SK-N-SH (cell line): ENCODE data around the gene KLHL20. TPM values are rescaled to one million over a fixed set of nuclear protein-coding genes. Genes with fewer than 3 reads are reported as not detected.

Experiments used
- CTCF ChIA-PET: fragments of 300-600, 350-600 bp; formaldehyde crosslinking; extraction: SDS; loops from one replicate; lab custom pipeline; 2021; lab: Yijun Ruan, JAX
- POLR2A ChIA-PET: fragments of 350-600 bp; sonication (Branson Sonifier 250); formaldehyde crosslinking; extraction: SDS; loops from one replicate; lab custom pipeline; 2020; ENCODE audit warnings: antibody characterized with exemption, inconsistent platforms; lab: Yijun Ruan, JAX
- DNase-seq: peaks from one replicate; pipeline ENCODE4 v3.0.0; 2012
- H2AFZ ChIP-seq: fragments of 200-600 bp; sonication (generic); 2 replicates; pipeline ENCODE4 v1.8.1; 2016; ENCODE audit warnings: antibody characterized with exemption, mild to moderate bottlenecking, low read depth
- H3F3A ChIP-seq: fragments of 200-600 bp; sonication (generic); replicated peaks from 2 replicates; pipeline ENCODE3; 2016; ENCODE audit warnings: antibody characterized with exemption, mild to moderate bottlenecking; ENCODE audit not compliant: insufficient read depth
- H3K27ac ChIP-seq, 2 experiments: fragments of 200-500 bp in 1 of 2; fragments of 200-600 bp in 1 of 2; sonication (Bioruptor generic) in 1 of 2; sonication (generic), shearing (Covaris generic) in 1 of 2; 2 replicates each; pipeline versions ENCODE4 v1.5.1 to v1.6.1; 2014 to 2016; ENCODE audit warnings: low read depth in 2 of 2, inconsistent platforms in 1 of 2, low read length in 1 of 2, mild to moderate bottlenecking in 1 of 2, mixed read lengths in 1 of 2
- H3K27me3 ChIP-seq: fragments of 200-600 bp; sonication (generic), shearing (Covaris generic); 2 replicates; pipeline ENCODE4 v1.6.1; 2016; ENCODE audit warnings: mixed run types; ENCODE audit not compliant: insufficient read depth
- H3K36me3 ChIP-seq, 2 experiments: fragments of 200-500 bp in 1 of 2; fragments of 200-600 bp in 1 of 2; sonication (Bioruptor generic) in 1 of 2; sonication (generic) in 1 of 2; replicated peaks in 1 of 2; 2 replicates each; pipeline versions ENCODE3 to v1.5.1; 2014 to 2016; ENCODE audit warnings: low read length in 1 of 2, mild to moderate bottlenecking in 1 of 2; ENCODE audit not compliant: insufficient read depth in 2 of 2, control insufficient read depth in 1 of 2
- H3K4me1 ChIP-seq, 2 experiments: fragments of 200-500 bp in 1 of 2; fragments of 200-600 bp in 1 of 2; sonication (Bioruptor generic) in 1 of 2; sonication (generic), shearing (Covaris generic) in 1 of 2; 2 replicates each; pipeline versions ENCODE4 v1.5.1 to v1.6.1; 2014 to 2016; ENCODE audit warnings: low read depth in 1 of 2, low read length in 1 of 2, mixed run types in 1 of 2; ENCODE audit not compliant: insufficient read depth in 2 of 2, control insufficient read depth in 1 of 2
- H3K4me2 ChIP-seq: fragments of 200-600 bp; sonication (generic), shearing (Covaris generic); 2 replicates; pipeline ENCODE4 v1.6.1; 2017; ENCODE audit warnings: mixed run types
- H3K4me3 ChIP-seq, 2 experiments: fragments of 200-500 bp in 1 of 2; fragments of 200-600 bp in 1 of 2; sonication (Bioruptor generic) in 1 of 2; sonication (generic), shearing (Covaris generic) in 1 of 2; 2 replicates each; pipeline versions ENCODE4 v1.5.1 to v1.8.1; 2014 to 2016; ENCODE audit warnings: low read depth in 2 of 2, inconsistent platforms in 1 of 2, low read length in 1 of 2, mild to moderate bottlenecking in 1 of 2, mixed read lengths in 1 of 2, moderate library complexity in 1 of 2
- H3K79me2 ChIP-seq: fragments of 200-600 bp; sonication (generic); 2 replicates; pipeline ENCODE4 v1.8.1; 2017; ENCODE audit warnings: mild to moderate bottlenecking; ENCODE audit not compliant: insufficient read depth
- H3K9ac ChIP-seq: fragments of 200-600 bp; sonication (generic); 2 replicates; pipeline ENCODE4 v1.6.1; 2017; ENCODE audit warnings: mixed run types
- H3K9me2 ChIP-seq: fragments of 200-600 bp; sonication (generic); 2 replicates; pipeline ENCODE4 v1.6.1; 2017; ENCODE audit warnings: mixed run types
- H3K9me3 ChIP-seq: fragments of 200-600 bp; sonication (generic); 2 replicates; pipeline ENCODE4 v1.6.1; 2017; ENCODE audit warnings: mixed run types, mild to moderate bottlenecking, moderate library complexity
- H4K20me1 ChIP-seq: fragments of 200-600 bp; sonication (generic); 2 replicates; pipeline ENCODE4 v1.6.1; 2017; ENCODE audit warnings: mild to moderate bottlenecking, mixed run types; ENCODE audit not compliant: insufficient read depth
- CHD2 ChIP-seq: fragments of 150-350 bp; IDR thresholded peaks from 2 replicates; pipeline ENCODE4 v1.6.1; 2018; ENCODE audit warnings: low read length; ENCODE audit not compliant: partially characterized antibody
- EZH2phosphoT487 ChIP-seq: fragments of 200-600 bp; sonication (generic); IDR thresholded peaks from 2 replicates; pipeline ENCODE4 v1.6.1; 2017; ENCODE audit warnings: low read depth, mixed run types, mild to moderate bottlenecking, antibody characterized with exemption, moderate library complexity, borderline replicate concordance
- FOSL2 ChIP-seq: IDR thresholded peaks from 2 replicates; pipeline ENCODE4 v1.4.0; 2012; ENCODE audit warnings: low read depth, mild to moderate bottlenecking, moderate library complexity, borderline replicate concordance
- FOXJ3 ChIP-seq: sonication (generic); formaldehyde crosslinking; IDR thresholded peaks from 2 replicates; pipeline ENCODE4 v1.5.1; 2020; ENCODE audit warnings: mild to moderate bottlenecking, missing genetic modification reagents
- FOXM1 ChIP-seq: IDR thresholded peaks from 2 replicates; pipeline ENCODE4 v1.4.0; 2012; ENCODE audit warnings: low read depth, mild to moderate bottlenecking
- JUND ChIP-seq: IDR thresholded peaks from 2 replicates; pipeline ENCODE4 v1.4.0; 2012
- MAX ChIP-seq: IDR thresholded peaks from 2 replicates; pipeline ENCODE4 v1.4.0; 2012; ENCODE audit warnings: low read depth
- MEF2A ChIP-seq: IDR thresholded peaks from 2 replicates; pipeline ENCODE4 v1.4.0; 2012; ENCODE audit warnings: low read depth, borderline replicate concordance
- NFIC ChIP-seq: IDR thresholded peaks from 2 replicates; pipeline ENCODE4 v1.4.0; 2012; ENCODE audit warnings: borderline replicate concordance
- RXRA ChIP-seq: IDR thresholded peaks from 2 replicates; pipeline ENCODE4 v1.4.0; 2012; ENCODE audit warnings: low read depth, mild to moderate bottlenecking, borderline replicate concordance
- SIN3A ChIP-seq: IDR thresholded peaks from 2 replicates; pipeline ENCODE4 v1.6.1; 2012; ENCODE audit warnings: low read depth, mild to moderate bottlenecking, low read length, moderate library complexity, borderline replicate concordance
- TEAD4 ChIP-seq: IDR thresholded peaks from 2 replicates; pipeline ENCODE4 v1.4.0; 2012; ENCODE audit warnings: mild to moderate bottlenecking, borderline replicate concordance; ENCODE audit not compliant: insufficient read depth
- YY1 ChIP-seq: IDR thresholded peaks from 2 replicates; pipeline ENCODE4 v1.4.0; 2012; ENCODE audit warnings: low read depth, mild to moderate bottlenecking
- WGBS: methylation state at CpG from one replicate; pipeline ENCODE4 v1.1.6; 2017; ENCODE audit warnings: low lambda C conversion rate; 5-methylcytosine and 5-hydroxymethylcytosine counted together
- polyA plus RNA-seq, 3 experiments: library from polyadenylated mRNA; depleted of rRNA; stranded (reverse); fragments of >200 nt; gene quantifications; 2 replicates each; pipeline ENCODE4 v1.2.3, GENCODE V29; 2012
- TF ChIP-seq, protein P1 (sequence below): IDR thresholded peaks from 2 replicates; pipeline ENCODE4; 2012
- TF ChIP-seq, protein P2 (sequence below): fragments of 200-600 bp; sonication (generic); IDR thresholded peaks from 2 replicates; pipeline ENCODE4 v1.6.1; 2017; ENCODE audit warnings: antibody characterized with exemption, mild to moderate bottlenecking, moderate library complexity
- TF ChIP-seq, protein P3 (sequence below): IDR thresholded peaks from 2 replicates; pipeline ENCODE4 v1.6.1; 2012; ENCODE audit warnings: mild to moderate bottlenecking, low read depth, low read length, moderate library complexity
- TF ChIP-seq, protein P4 (sequence below): fragments of 150-350 bp; IDR thresholded peaks from 2 replicates; pipeline ENCODE4 v1.6.1; 2017; ENCODE audit warnings: antibody characterized with exemption, low read length, low read depth, borderline replicate concordance
- TF ChIP-seq, protein P5 (sequence below): IDR thresholded peaks from 2 replicates; pipeline ENCODE4 v1.4.0; 2012; ENCODE audit warnings: low read depth, borderline replicate concordance

The KLHL20 gene
- polyA plus RNA-seq, 1 of the 3 experiments (the other 2 are of a cell fraction): 14.0 TPM

- Histone ChIP-seq H3K9me2 (no peaks in the 10 kb centered on the region), H3K9me3 (no peaks in the 10 kb centered on the region; the same call in 1 of the 2 replicates), H3K9ac (no peak overlapping the region), H2AFZ (no peak overlapping the region), H3K4me2 (no peak overlapping the region), H3K4me3 (no peak overlapping the region), H4K20me1 (no peaks in the 10 kb centered on the region; the same call in 1 of the 2 replicates), H3K36me3 (peaks cover 7 to 33% of the 10 kb centered on the region in 2 experiments), H3K4me1 (no peaks in the 10 kb centered on the region; a peak in 1 of 4 replicates), H3F3A (no peaks in the 10 kb centered on the region), H3K27ac (no peak overlapping the region), H3K27me3 (no peaks in the 10 kb centered on the region), H3K79me2 (peaks cover 52% of the 10 kb centered on the region)
- TF ChIP-seq CHD2 (no peak), SIN3A (no peak), MEF2A (no peak)
- TF ChIP-seq, protein P1, sequence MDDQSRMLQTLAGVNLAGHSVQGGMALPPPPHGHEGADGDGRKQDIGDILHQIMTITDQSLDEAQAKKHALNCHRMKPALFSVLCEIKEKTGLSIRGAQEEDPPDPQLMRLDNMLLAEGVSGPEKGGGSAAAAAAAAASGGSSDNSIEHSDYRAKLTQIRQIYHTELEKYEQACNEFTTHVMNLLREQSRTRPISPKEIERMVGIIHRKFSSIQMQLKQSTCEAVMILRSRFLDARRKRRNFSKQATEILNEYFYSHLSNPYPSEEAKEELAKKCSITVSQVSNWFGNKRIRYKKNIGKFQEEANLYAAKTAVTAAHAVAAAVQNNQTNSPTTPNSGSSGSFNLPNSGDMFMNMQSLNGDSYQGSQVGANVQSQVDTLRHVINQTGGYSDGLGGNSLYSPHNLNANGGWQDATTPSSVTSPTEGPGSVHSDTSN: no peak
- 97% methylated on average over 10 of the region's 10 CpGs for WGBS
- ChIA-PET CTCF (no interaction called here), POLR2A (no interaction called here)
- no peak for DNase-seq
Observed at GRCh38 chr1:173742203-173742886, 27.6 kb downstream of the KLHL20 start.

GRCh38 chr1:173744651-173745050 is 29.9 kb downstream of the KLHL20 start:
- Histone ChIP-seq H3K9me2 (no peaks in the 10 kb centered on the region), H3K79me2 (peaks cover 29% of the 10 kb centered on the region), H2AFZ (no peak overlapping the region), H3F3A (no peaks in the 10 kb centered on the region), H4K20me1 (no peaks in the 10 kb centered on the region; the same call in 1 of the 2 replicates), H3K4me2 (no peak overlapping the region), H3K4me1 (no peaks in the 10 kb centered on the region; a peak in 1 of 4 replicates), H3K9me3 (no peaks in the 10 kb centered on the region; the same call in 1 of the 2 replicates), H3K36me3 (peaks cover 10 to 42% of the 10 kb centered on the region in 2 experiments), H3K4me3 (no peak overlapping the region), H3K9ac (no peak overlapping the region), H3K27ac (no peak overlapping the region), H3K27me3 (no peaks in the 10 kb centered on the region)
- TF ChIP-seq YY1: no peak
- TF ChIP-seq, protein P2, sequence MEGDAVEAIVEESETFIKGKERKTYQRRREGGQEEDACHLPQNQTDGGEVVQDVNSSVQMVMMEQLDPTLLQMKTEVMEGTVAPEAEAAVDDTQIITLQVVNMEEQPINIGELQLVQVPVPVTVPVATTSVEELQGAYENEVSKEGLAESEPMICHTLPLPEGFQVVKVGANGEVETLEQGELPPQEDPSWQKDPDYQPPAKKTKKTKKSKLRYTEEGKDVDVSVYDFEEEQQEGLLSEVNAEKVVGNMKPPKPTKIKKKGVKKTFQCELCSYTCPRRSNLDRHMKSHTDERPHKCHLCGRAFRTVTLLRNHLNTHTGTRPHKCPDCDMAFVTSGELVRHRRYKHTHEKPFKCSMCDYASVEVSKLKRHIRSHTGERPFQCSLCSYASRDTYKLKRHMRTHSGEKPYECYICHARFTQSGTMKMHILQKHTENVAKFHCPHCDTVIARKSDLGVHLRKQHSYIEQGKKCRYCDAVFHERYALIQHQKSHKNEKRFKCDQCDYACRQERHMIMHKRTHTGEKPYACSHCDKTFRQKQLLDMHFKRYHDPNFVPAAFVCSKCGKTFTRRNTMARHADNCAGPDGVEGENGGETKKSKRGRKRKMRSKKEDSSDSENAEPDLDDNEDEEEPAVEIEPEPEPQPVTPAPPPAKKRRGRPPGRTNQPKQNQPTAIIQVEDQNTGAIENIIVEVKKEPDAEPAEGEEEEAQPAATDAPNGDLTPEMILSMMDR: no peak
- no peak for TF ChIP-seq MEF2A
- TF ChIP-seq EZH2phosphoT487: no peak
- TF ChIP-seq JUND: no peak
- TF ChIP-seq, protein P3, sequence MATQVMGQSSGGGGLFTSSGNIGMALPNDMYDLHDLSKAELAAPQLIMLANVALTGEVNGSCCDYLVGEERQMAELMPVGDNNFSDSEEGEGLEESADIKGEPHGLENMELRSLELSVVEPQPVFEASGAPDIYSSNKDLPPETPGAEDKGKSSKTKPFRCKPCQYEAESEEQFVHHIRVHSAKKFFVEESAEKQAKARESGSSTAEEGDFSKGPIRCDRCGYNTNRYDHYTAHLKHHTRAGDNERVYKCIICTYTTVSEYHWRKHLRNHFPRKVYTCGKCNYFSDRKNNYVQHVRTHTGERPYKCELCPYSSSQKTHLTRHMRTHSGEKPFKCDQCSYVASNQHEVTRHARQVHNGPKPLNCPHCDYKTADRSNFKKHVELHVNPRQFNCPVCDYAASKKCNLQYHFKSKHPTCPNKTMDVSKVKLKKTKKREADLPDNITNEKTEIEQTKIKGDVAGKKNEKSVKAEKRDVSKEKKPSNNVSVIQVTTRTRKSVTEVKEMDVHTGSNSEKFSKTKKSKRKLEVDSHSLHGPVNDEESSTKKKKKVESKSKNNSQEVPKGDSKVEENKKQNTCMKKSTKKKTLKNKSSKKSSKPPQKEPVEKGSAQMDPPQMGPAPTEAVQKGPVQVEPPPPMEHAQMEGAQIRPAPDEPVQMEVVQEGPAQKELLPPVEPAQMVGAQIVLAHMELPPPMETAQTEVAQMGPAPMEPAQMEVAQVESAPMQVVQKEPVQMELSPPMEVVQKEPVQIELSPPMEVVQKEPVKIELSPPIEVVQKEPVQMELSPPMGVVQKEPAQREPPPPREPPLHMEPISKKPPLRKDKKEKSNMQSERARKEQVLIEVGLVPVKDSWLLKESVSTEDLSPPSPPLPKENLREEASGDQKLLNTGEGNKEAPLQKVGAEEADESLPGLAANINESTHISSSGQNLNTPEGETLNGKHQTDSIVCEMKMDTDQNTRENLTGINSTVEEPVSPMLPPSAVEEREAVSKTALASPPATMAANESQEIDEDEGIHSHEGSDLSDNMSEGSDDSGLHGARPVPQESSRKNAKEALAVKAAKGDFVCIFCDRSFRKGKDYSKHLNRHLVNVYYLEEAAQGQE: no peak
- TF ChIP-seq, protein P4, sequence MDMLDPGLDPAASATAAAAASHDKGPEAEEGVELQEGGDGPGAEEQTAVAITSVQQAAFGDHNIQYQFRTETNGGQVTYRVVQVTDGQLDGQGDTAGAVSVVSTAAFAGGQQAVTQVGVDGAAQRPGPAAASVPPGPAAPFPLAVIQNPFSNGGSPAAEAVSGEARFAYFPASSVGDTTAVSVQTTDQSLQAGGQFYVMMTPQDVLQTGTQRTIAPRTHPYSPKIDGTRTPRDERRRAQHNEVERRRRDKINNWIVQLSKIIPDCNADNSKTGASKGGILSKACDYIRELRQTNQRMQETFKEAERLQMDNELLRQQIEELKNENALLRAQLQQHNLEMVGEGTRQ: no peak
- TF ChIP-seq, protein P5, sequence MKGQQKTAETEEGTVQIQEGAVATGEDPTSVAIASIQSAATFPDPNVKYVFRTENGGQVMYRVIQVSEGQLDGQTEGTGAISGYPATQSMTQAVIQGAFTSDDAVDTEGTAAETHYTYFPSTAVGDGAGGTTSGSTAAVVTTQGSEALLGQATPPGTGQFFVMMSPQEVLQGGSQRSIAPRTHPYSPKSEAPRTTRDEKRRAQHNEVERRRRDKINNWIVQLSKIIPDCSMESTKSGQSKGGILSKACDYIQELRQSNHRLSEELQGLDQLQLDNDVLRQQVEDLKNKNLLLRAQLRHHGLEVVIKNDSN: no peak
- TF ChIP-seq FOXM1: no peak
- no peak for TF ChIP-seq RXRA
- no peak for TF ChIP-seq NFIC
- no peak for TF ChIP-seq MAX
- TF ChIP-seq FOXJ3: no peak
- TF ChIP-seq FOSL2: no peak
- no peak for TF ChIP-seq TEAD4
- 90% methylated on average over 2 of the region's 2 CpGs for WGBS
- POLR2A ChIA-PET: no interaction called here
- CTCF ChIA-PET: no interaction called here
- DNase-seq: no peak
